Neural crest cell (in vitro differentiated cells): Measurements from ENCODE around the gene TOP3A. TPM values are rescaled to one million over a fixed set of nuclear protein-coding genes. Genes with fewer than 3 reads are reported as not detected.

Source experiments
- DNase-seq: peaks from one replicate; pipeline ENCODE4 v3.0.0; 2021; ENCODE audit warnings: low read depth, mixed read lengths, low spot score
- H3K27ac Mint-ChIP-seq: one replicate; pipeline ENCODE4 v1.8.0; 2021; ENCODE audit warnings: mild to moderate bottlenecking, mixed read lengths; ENCODE audit not compliant: unreplicated experiment
- H3K27me3 Mint-ChIP-seq: 2 replicates; pipeline ENCODE4 v1.8.0; 2021; ENCODE audit warnings: low read depth, mild to moderate bottlenecking, mixed read lengths
- H3K36me3 Mint-ChIP-seq: 2 replicates; pipeline ENCODE4 v1.8.0; 2021; ENCODE audit warnings: low read depth, mild to moderate bottlenecking, mixed read lengths
- H3K4me1 Mint-ChIP-seq: 2 replicates; pipeline ENCODE4 v1.8.0; 2021; ENCODE audit warnings: mixed read lengths
- H3K4me3 Mint-ChIP-seq: one replicate; pipeline ENCODE4 v1.8.0; 2021; ENCODE audit warnings: mild to moderate bottlenecking, mixed read lengths
- H3K9me3 Mint-ChIP-seq: 2 replicates; pipeline ENCODE4 v1.8.0; 2021; ENCODE audit warnings: mixed read lengths
- total RNA-seq: library from RNA; stranded (reverse); gene quantifications from 2 replicates; pipeline ENCODE4 v1.2.1, GENCODE V29; 2021
- TF ChIP-seq, protein P1 (sequence below): fragments of 200-600 bp; sonication (generic); conservative IDR thresholded peaks from 2 replicates; pipeline ENCODE4 v1.5.0; 2021; ENCODE audit warnings: antibody characterized with exemption, mild to moderate bottlenecking

Gene TOP3A
- total RNA-seq, 1 donor from 2014 or later: 107 TPM

DNA sequence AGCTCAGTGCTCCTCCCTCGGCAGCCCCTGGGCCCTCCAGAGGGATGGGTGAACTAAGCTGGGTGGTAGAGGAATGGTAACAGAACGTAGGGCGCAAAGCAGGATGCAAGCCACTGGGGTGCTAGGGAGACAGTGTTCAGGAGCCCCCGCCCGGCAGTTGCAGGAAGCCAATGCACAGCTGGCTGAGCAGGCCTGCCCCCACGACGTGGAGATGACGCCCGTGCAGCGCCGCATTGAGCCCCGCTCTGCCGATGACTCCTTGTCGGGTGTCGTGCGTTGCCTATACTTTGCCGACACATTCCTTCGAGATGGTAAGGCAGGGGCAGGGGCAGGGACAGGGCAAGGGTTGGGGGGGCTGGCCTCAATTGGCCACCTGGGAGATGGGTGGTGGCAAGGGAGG is 76.5 kb downstream of the TOP3A start:
- H3K4me1 Mint-ChIP-seq: no peaks in the 10 kb centered on the region
- no peaks in the 10 kb centered on the region for H3K27me3 Mint-ChIP-seq
- H3K36me3 Mint-ChIP-seq: peaks cover 3% of the 10 kb centered on the region
- H3K27ac Mint-ChIP-seq: no peak overlapping the region
- no peaks in the 10 kb centered on the region for H3K9me3 Mint-ChIP-seq
- DNase-seq: no peak
- TF ChIP-seq, protein P1, sequence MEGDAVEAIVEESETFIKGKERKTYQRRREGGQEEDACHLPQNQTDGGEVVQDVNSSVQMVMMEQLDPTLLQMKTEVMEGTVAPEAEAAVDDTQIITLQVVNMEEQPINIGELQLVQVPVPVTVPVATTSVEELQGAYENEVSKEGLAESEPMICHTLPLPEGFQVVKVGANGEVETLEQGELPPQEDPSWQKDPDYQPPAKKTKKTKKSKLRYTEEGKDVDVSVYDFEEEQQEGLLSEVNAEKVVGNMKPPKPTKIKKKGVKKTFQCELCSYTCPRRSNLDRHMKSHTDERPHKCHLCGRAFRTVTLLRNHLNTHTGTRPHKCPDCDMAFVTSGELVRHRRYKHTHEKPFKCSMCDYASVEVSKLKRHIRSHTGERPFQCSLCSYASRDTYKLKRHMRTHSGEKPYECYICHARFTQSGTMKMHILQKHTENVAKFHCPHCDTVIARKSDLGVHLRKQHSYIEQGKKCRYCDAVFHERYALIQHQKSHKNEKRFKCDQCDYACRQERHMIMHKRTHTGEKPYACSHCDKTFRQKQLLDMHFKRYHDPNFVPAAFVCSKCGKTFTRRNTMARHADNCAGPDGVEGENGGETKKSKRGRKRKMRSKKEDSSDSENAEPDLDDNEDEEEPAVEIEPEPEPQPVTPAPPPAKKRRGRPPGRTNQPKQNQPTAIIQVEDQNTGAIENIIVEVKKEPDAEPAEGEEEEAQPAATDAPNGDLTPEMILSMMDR: no peak
- no peak overlapping the region for H3K4me3 Mint-ChIP-seq

DNA sequence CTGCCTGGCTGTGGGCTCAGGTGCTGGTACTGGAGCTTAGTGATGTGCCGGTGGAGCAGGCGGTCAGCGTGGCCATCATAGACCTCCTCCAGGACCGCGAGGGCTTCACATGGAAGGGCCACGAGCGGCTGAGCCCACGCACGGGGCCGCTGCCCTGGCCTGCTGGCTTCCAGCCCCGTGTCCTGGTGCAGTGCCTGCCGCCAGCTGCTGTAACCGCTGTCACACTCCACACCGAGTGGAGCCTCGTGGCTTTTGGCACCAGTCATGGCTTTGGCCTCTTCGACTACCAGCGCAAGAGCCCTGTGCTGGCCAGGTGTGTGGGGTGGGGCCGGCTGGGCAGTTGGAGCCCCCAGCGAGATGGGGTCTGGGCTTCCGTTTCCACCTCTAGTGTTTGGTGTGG is 77.3 kb downstream of the TOP3A start:
- H3K9me3 Mint-ChIP-seq: no peaks in the 10 kb centered on the region
- H3K4me1 Mint-ChIP-seq: no peaks in the 10 kb centered on the region
- peaks cover 3% of the 10 kb centered on the region for H3K36me3 Mint-ChIP-seq
- no peak overlapping the region for H3K4me3 Mint-ChIP-seq
- TF ChIP-seq, protein P1: no peak
- no peak for DNase-seq
- no peak overlapping the region for H3K27ac Mint-ChIP-seq
- no peaks in the 10 kb centered on the region for H3K27me3 Mint-ChIP-seq

DNA sequence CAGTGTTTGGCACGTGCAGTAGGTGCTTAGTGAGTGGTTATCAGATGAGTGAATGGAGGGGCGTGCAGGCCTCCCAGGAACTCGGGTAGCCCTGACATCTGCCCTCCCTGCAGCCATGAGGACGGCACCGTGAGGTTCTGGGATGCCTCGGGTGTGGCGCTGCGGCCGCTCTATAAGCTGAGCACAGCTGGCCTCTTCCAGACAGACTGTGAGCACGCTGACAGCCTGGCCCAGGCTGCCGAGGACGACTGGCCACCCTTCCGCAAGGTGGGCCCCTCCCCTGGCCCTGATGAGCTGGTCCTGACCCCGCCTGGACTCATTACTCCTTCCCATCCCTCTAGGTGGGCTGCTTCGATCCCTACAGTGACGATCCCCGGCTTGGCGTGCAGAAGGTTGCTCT is 78.3 kb downstream of the TOP3A start:
- Mint-ChIP-seq H3K4me3 (peak overlapping the region; percentile 62), H3K4me1 (peaks cover 5% of the 10 kb centered on the region)

DNA sequence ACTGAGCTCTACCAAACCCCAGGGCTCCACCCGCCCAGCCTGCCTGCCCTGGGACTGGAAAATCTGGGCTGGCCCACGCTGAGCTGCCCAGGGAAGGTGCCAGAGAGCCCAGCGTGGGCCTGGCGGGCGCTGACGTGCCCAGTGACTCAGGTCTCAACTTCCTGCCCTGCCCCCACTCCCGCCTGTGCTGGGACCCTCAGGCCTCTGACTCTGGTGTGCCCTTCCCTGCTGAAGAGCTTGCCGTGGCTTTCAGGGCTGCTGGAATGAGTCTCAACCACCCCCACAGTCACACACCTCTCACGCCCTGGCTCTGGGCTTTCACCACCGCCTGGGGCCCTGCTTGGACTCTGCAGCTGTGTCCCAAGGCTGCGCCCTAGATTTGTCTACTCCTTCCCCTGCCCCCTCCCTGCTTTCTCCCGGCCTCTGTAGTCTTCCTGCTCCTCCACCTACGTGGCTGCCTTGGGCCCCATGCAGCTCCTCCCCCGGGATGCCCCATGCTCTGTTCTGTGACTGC is 79.0 kb downstream of the TOP3A start:
- no peaks in the 10 kb centered on the region for H3K9me3 Mint-ChIP-seq
- no peak for DNase-seq
- TF ChIP-seq, protein P1: no peak
- no peaks in the 10 kb centered on the region for H3K27me3 Mint-ChIP-seq
- H3K36me3 Mint-ChIP-seq: peaks cover 3% of the 10 kb centered on the region
- peaks cover 11% of the 10 kb centered on the region for H3K4me1 Mint-ChIP-seq
- no peak overlapping the region for H3K4me3 Mint-ChIP-seq
- no peak overlapping the region for H3K27ac Mint-ChIP-seq

More for the DNA sequence above, 78.3 kb downstream of the TOP3A start:
- Mint-ChIP-seq H3K27ac (no peak overlapping the region), H3K9me3 (no peaks in the 10 kb centered on the region), H3K27me3 (no peaks in the 10 kb centered on the region), H3K36me3 (peaks cover 3% of the 10 kb centered on the region)
- DNase-seq: no peak
- TF ChIP-seq, protein P1: no peak

DNA sequence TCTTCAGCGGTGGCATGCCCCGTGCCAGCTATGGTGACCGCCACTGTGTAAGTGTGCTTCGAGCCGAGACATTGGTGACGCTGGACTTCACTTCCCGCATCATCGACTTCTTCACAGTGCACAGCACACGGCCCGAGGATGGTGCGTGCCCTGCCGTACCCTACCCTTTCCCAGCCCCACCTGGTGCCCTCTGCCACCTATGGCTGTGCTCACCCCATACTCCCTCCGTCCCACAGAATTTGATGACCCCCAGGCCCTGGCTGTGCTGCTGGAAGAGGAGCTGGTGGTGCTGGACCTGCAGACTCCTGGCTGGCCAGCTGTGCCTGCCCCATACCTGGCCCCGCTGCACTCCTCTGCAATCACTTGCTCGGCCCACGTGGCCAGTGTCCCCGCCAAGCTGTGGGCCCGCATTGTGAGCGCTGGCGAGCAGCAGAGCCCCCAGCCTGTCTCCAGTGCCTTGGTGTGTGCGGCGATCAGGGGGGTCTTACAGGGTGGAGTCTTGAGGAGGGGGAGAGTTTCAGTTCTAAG is 79.9 kb downstream of the TOP3A start:
- DNase-seq: no peak
- no peak overlapping the region for H3K27ac Mint-ChIP-seq
- H3K9me3 Mint-ChIP-seq: no peaks in the 10 kb centered on the region
- H3K4me1 Mint-ChIP-seq: peaks cover 20% of the 10 kb centered on the region
- H3K4me3 Mint-ChIP-seq: no peak overlapping the region
- TF ChIP-seq, protein P1: no peak
- peaks cover 3% of the 10 kb centered on the region for H3K36me3 Mint-ChIP-seq
- no peaks in the 10 kb centered on the region for H3K27me3 Mint-ChIP-seq
